Stimulated activated CD4-positive, alpha-beta T cell treated with anti-CD3 and anti-CD28 coated beads, TNF-alpha, amount 100 ng/mL, for 1 hour (primary cell): ENCODE measurements around the gene GNB4.

Experiments used
- DNase-seq, 3 donors: peaks; one replicate each; pipeline ENCODE4 v3.0.0-alpha.2; 2020; ENCODE audit warnings: low read depth in 3 of 3, low spot score in 1 of 3

The GNB4 gene

GRCh38 chr3:179451265-179452175 is at the start of gene GNB4:
GNB4 (minus strand) TSS chr3:179451470; CDS start chr3:179426200, 25,270 bp downstream.
- peak in 1 of 3 donors; percentile 3 for DNase-seq

GRCh38 chr3:179495483-179495882 is 44.2 kb upstream of the GNB4 start:
- DNase-seq: no peak

GRCh38 chr3:179493260-179493659 is 42.0 kb upstream of the GNB4 start:
- no peak for DNase-seq

GRCh38 chr3:179488213-179488612 is 36.9 kb upstream of the GNB4 start:
- no peak for DNase-seq

GRCh38 chr3:179486806-179487205 is 35.5 kb upstream of the GNB4 start:
- no peak for DNase-seq

GRCh38 chr3:179482857-179483256 is 31.6 kb upstream of the GNB4 start:
- DNase-seq: no peak

- DNase-seq: no peak
Observed at GRCh38 chr3:179476215-179476614, 24.9 kb upstream of the GNB4 start.

GRCh38 chr3:179474480-179474879 is 23.2 kb upstream of the GNB4 start:
- no peak for DNase-seq

- no peak for DNase-seq
Observed at GRCh38 chr3:179473565-179473964, 22.3 kb upstream of the GNB4 start.

GRCh38 chr3:179464323-179465092 is 13.2 kb upstream of the GNB4 start:
- no peak for DNase-seq

GRCh38 chr3:179463319-179463718 is 12.0 kb upstream of the GNB4 start:
- DNase-seq: no peak

GRCh38 chr3:179460260-179460659 is 9.0 kb upstream of the GNB4 start:
- DNase-seq: no peak

- DNase-seq: no peak
Observed at GRCh38 chr3:179455954-179456353, 4.7 kb upstream of the GNB4 start.

- no peak for DNase-seq
Observed at GRCh38 chr3:179454887-179455286, 3.6 kb upstream of the GNB4 start.

GRCh38 chr3:179453967-179454366 is 2.7 kb upstream of the GNB4 start:
- no peak for DNase-seq

- no peak for DNase-seq
Observed at GRCh38 chr3:179452872-179453271, 1.6 kb upstream of the GNB4 start.

- no peak for DNase-seq
Observed at GRCh38 chr3:179452176-179452564, 900 bp upstream of the GNB4 start.

- no peak for DNase-seq
Observed at GRCh38 chr3:179450901-179451264, 387 bp downstream of the GNB4 start.

GRCh38 chr3:179450261-179450701 is 989 bp downstream of the GNB4 start:
- DNase-seq: no peak

GRCh38 chr3:179449636-179450035 is 1.6 kb downstream of the GNB4 start:
- no peak for DNase-seq

- DNase-seq: no peak
Observed at GRCh38 chr3:179447251-179447650, 4.0 kb downstream of the GNB4 start.

- no peak for DNase-seq
Observed at GRCh38 chr3:179446501-179446900, 4.8 kb downstream of the GNB4 start.
